Endodermal cell (in vitro differentiated cells): ENCODE measurements around the gene CEP68. TPM values are rescaled to one million over a fixed set of nuclear protein-coding genes. Genes with fewer than 3 reads are reported as not detected.

Experiments
- DNase-seq: peaks from one replicate; pipeline ENCODE4 v3.0.0-alpha.2; 2017
- H3K27ac ChIP-seq: 2 replicates; pipeline ENCODE4 v1.5.1; 2013; ENCODE audit warnings: mild to moderate bottlenecking, low read depth, low read length, moderate library complexity
- H3K27me3 ChIP-seq: 2 replicates; pipeline ENCODE4 v1.6.1; 2013; ENCODE audit warnings: mild to moderate bottlenecking, low read length, moderate library complexity; ENCODE audit not compliant: insufficient read depth, control insufficient read depth, poor library complexity, severe bottlenecking
- H3K36me3 ChIP-seq: 2 replicates; pipeline ENCODE4 v1.7.0; 2013; ENCODE audit warnings: mild to moderate bottlenecking, low read length, moderate library complexity; ENCODE audit not compliant: control insufficient read depth, insufficient read depth
- H3K4me1 ChIP-seq: one replicate; pipeline ENCODE4 v1.7.0; 2013; ENCODE audit warnings: low read length; ENCODE audit not compliant: control insufficient read depth, insufficient read depth
- H3K4me3 ChIP-seq: 2 replicates; pipeline ENCODE4 v1.5.1; 2013; ENCODE audit warnings: mild to moderate bottlenecking, low read length, moderate library complexity
- H3K9ac ChIP-seq: 2 replicates; pipeline ENCODE4 v1.6.1; 2013; ENCODE audit warnings: mild to moderate bottlenecking, low read length, moderate library complexity; ENCODE audit not compliant: poor library complexity, severe bottlenecking; ENCODE audit errors: extremely low read depth
- H3K9me3 ChIP-seq: 2 replicates; pipeline ENCODE4 v1.6.1; 2013; ENCODE audit warnings: mild to moderate bottlenecking, low read length, moderate library complexity; ENCODE audit not compliant: control insufficient read depth
- H3K27ac Mint-ChIP-seq: 2 replicates; pipeline ENCODE4 v1.8.0; 2020; ENCODE audit warnings: mixed read lengths
- H3K27me3 Mint-ChIP-seq: 2 replicates; pipeline ENCODE4 v1.8.0; 2021; ENCODE audit warnings: mild to moderate bottlenecking, mixed read lengths; ENCODE audit not compliant: insufficient read depth
- H3K36me3 Mint-ChIP-seq: 2 replicates; pipeline ENCODE4 v1.8.0; 2020; ENCODE audit warnings: low read depth, mixed read lengths
- H3K4me1 Mint-ChIP-seq: 2 replicates; pipeline ENCODE4 v1.8.0; 2020; ENCODE audit warnings: mixed read lengths
- H3K4me3 Mint-ChIP-seq: 2 replicates; pipeline ENCODE4 v1.8.0; 2020; ENCODE audit warnings: mild to moderate bottlenecking, moderate library complexity, mixed read lengths
- H3K9me3 Mint-ChIP-seq: 2 replicates; pipeline ENCODE4 v1.8.0; 2020; ENCODE audit warnings: mild to moderate bottlenecking, mixed read lengths
- WGBS, 2 experiments: methylation state at CpG; one replicate each; pipeline versions ENCODE4 v1.1.5 to v1.1.7; 2013; ENCODE audit warnings: missing lambda C conversion rate in 2 of 2, mixed read lengths in 1 of 2; ENCODE audit not compliant: insufficient coverage in 1 of 2, insufficient read length in 1 of 2; 5-methylcytosine and 5-hydroxymethylcytosine counted together
- total RNA-seq, 2 donors: library from RNA; stranded (reverse); fragmentation: NEBNext Ultra II Directional in 1 of 2; extraction: Animal tissue kit (Norgen Biotek cat#: 25700) in 1 of 2; gene quantifications; 2 replicates in 1 of 2; 3 replicates in 1 of 2; pipeline ENCODE4 v1.2.1, GENCODE V29; 2021
- TF ChIP-seq, protein P1 (sequence below): fragments of 200-600 bp; sonication (generic); conservative IDR thresholded peaks from 2 replicates; pipeline ENCODE4 v1.5.0; 2021; ENCODE audit warnings: antibody characterized with exemption, mild to moderate bottlenecking

The CEP68 gene
- total RNA-seq, 2 donors from 2014 or later = 13.7 to 17.7 TPM

DNA sequence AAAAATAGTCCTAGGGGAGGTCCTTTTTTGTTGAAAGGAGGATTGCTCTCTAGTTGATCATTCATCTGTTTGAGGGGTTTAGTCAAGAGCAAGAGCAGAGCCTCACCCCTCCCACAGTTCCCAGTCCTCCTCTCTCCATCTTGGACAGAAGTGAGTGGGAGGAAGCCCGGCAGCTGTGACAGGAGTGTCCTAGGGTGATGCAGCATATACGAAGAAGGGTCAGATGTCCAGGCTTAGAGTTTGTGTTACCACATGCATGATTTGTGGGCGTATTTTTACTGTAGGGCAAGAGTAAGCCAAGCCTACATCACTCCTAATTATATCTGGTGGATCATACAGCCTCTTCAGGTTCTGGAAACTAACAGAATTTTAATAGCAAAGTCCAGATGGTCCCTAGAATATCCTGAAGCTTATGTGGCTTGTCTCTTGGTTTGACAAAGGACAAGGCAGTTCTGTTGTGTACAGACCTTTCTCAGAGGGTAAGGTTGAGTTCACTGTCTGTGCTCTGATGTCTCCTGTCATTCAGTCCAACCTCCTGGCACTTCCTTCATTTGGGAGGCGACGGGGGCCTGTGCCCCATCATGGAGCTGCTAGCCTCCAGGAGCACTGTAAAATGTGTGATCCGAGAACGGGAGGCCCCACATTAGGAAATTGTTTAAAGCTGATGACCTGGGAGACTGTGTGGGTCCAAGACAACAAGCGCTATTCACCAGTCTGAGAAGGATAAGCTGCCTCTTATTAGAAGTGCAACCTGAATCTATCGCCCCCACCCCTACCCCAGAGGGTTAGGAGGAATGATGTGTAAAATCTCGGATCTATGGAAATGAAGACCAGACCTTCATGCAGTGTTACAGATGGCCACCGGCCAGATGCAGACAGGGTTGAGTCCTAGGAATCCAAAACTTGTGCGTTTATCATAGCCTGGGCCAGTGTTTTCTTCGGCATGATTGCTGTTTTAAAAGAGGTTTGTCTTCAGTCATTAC, 6.9 kb downstream of the CEP68 start:
- Mint-ChIP-seq H3K9me3 (no peaks in the 10 kb centered on the region), H3K27ac (no peak overlapping the region), H3K27me3 (no peaks in the 10 kb centered on the region), H3K4me1 (peaks cover 4% of the 10 kb centered on the region), H3K36me3 (peaks cover 7% of the 10 kb centered on the region), H3K4me3 (no peak overlapping the region)
- WGBS, 2 experiments = 91 to 92% methylated on average over 9 to 13 of the region's 13 CpGs
- Histone ChIP-seq H3K4me3 (no peak overlapping the region), H3K27ac (peak overlapping the region; percentile 4), H3K27me3 (no peaks in the 10 kb centered on the region), H3K36me3 (no peaks in the 10 kb centered on the region), H3K9ac (no peak overlapping the region), H3K9me3 (no peaks in the 10 kb centered on the region), H3K4me1 (no peaks in the 10 kb centered on the region)
- peak; percentile 41 for DNase-seq
- TF ChIP-seq, protein P1, sequence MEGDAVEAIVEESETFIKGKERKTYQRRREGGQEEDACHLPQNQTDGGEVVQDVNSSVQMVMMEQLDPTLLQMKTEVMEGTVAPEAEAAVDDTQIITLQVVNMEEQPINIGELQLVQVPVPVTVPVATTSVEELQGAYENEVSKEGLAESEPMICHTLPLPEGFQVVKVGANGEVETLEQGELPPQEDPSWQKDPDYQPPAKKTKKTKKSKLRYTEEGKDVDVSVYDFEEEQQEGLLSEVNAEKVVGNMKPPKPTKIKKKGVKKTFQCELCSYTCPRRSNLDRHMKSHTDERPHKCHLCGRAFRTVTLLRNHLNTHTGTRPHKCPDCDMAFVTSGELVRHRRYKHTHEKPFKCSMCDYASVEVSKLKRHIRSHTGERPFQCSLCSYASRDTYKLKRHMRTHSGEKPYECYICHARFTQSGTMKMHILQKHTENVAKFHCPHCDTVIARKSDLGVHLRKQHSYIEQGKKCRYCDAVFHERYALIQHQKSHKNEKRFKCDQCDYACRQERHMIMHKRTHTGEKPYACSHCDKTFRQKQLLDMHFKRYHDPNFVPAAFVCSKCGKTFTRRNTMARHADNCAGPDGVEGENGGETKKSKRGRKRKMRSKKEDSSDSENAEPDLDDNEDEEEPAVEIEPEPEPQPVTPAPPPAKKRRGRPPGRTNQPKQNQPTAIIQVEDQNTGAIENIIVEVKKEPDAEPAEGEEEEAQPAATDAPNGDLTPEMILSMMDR = no peak

DNA sequence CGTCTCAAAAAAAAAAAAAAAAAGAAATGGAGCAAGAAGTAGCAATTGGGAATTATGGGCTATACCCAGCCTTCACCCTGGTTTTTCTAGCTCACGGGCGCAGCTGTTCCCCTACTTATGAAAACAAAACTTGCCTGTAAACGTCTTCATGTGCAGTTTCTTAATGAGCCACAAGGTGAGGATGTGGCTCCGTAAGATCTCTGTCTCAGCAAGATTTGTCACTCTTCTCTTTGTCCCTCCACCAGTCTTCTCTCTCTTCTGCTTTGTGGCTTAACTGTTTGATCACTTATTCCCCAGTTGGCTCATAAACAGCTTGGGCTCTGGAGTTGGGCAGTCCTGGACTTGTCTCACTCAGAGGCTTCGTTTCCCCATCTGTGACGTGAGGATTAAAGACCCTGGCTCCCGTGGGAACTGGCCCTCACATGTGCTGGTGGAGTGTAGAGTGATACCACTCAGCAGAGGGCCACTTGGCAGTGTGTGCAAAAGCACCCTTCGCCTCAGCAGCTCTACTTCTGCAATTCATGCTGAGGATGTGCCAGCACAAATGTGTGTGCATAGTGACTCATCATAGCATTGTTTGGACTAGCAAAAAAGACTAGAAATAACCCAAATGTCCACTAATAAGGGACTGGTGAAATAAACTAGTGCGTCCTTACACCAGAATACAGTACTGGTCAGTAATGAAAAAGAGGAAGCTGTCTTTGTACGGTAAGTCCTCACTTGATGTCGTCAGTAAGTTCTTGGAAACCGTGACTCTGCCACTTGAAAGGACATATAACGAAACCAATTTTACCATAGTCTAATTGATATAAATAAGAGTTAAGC, 8.7 kb downstream of the CEP68 start:
- peaks cover 2% of the 10 kb centered on the region for H3K36me3 Mint-ChIP-seq
- no peaks in the 10 kb centered on the region for H3K4me1 Mint-ChIP-seq
- H3K4me3 Mint-ChIP-seq = no peak overlapping the region
- Histone ChIP-seq H3K9ac (no peak overlapping the region), H3K9me3 (no peaks in the 10 kb centered on the region), H3K4me1 (no peaks in the 10 kb centered on the region), H3K36me3 (peaks cover 7% of the 10 kb centered on the region), H3K27me3 (no peaks in the 10 kb centered on the region), H3K4me3 (no peak overlapping the region), H3K27ac (no peak overlapping the region)
- 86% methylated on average over 8 to 13 of the region's 14 CpGs for WGBS, 2 experiments
- peak overlapping the region; percentile 58 for H3K27ac Mint-ChIP-seq
- peak; percentile 67 for DNase-seq
- H3K27me3 Mint-ChIP-seq = no peaks in the 10 kb centered on the region
- TF ChIP-seq, protein P1 = peak; percentile 82
- no peaks in the 10 kb centered on the region for H3K9me3 Mint-ChIP-seq

DNA sequence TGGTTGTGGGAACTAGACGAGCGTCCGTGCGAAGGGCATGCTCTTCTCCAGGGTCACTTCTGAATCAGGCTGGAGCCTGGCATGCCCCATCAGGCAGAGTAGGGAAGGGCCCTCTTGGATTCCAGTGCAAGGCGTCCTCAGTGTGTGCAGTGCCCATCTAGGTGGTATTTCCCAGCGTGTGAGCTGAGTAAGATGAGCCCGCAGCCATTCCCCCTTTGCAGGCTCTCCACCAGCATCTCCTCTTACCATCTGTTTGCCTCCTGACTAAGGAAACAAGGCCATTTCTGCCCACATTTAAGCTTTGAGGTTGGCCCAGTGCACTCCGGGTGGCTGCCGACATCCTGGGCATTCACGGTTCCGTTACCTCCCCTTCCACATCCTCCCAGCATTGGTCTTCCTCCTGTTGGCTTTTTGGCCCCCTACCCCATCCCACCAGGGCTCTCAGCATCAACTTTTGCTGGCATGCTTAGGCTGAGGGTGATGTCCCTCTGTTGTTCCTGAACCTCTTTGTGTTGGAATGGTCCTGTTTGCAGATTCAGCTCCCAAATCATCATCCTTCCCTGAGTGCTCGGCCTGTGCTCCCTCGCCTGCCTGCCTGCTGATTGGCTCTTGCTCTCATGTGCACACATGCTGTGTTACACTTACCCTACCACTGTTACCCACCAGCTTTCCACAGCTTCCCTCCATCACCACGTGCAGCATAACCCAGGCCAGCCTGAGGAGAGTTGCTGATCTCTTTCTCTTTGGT, 11.8 kb downstream of the CEP68 start:
- no peaks in the 10 kb centered on the region for H3K9me3 ChIP-seq
- no peaks in the 10 kb centered on the region for H3K27me3 ChIP-seq
- no peaks in the 10 kb centered on the region for H3K4me1 ChIP-seq
- H3K27me3 Mint-ChIP-seq = no peaks in the 10 kb centered on the region
- 93 to 98% methylated on average over 10 to 14 of the region's 14 CpGs for WGBS, 2 experiments
- H3K4me3 ChIP-seq = no peak overlapping the region
- DNase-seq = no peak
- no peaks in the 10 kb centered on the region for H3K4me1 Mint-ChIP-seq
- H3K9ac ChIP-seq = no peak overlapping the region
- H3K36me3 ChIP-seq = peaks cover 27% of the 10 kb centered on the region
- H3K4me3 Mint-ChIP-seq = no peak overlapping the region
- H3K36me3 Mint-ChIP-seq = peaks cover 26% of the 10 kb centered on the region
- TF ChIP-seq, protein P1 = peak; percentile 12
- no peaks in the 10 kb centered on the region for H3K9me3 Mint-ChIP-seq
- H3K27ac ChIP-seq = no peak overlapping the region
- peak overlapping the region; percentile 6 for H3K27ac Mint-ChIP-seq
